HG03025 (cell line): Measurements from ENCODE around the gene CELA3B.
"Not testable (repeated sequence)": the region's sequence is repeated elsewhere in the genome, so short reads cannot be mapped to it uniquely, and the experiment has no call there.

Experiments used
- ATAC-seq: cut with Tn5 transposase; IDR thresholded peaks from one replicate; pipeline ENCODE4 v1.9.1; 2021; ENCODE audit warnings: mild to moderate bottlenecking, moderate library complexity; ENCODE audit not compliant: unreplicated experiment, low FRiP score

The CELA3B gene

DNA sequence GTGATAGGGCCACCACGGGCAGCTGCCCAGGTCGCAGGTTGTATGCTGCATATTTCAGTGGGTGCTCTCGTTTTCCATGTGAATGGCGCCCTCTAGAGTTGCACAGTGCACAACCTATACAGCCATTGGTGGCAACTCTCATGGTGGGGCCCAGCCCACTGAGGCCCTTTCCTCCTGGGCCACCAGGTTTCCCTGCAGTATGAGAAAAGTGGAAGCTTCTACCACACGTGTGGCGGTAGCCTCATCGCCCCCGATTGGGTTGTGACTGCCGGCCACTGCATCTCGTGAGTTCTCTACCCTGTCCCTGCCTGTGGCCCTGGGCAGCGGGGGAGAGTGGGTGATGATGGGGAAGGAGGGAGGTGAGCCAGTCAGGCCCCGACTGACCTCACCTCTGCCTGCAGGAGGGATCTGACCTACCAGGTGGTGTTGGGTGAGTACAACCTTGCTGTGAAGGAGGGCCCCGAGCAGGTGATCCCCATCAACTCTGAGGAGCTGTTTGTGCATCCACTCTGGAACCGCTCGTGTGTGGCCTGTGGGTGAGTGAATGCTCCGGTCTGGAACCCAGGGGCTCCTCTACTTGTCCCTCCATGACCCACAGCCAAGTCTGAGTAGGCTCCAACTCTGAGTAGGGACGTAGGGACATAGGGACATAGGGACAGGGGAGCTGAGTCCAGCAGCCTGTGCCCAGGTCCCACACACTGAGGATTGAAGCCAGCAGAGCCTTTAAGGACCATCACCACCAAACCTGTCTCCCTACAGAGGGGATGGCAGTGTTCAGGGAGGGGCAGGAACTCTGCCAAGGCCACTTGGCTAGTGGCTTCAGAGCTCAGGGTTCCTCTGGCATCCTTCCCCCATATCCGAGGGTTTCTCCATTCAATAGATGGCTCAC lies 28.7 kb downstream of the CELA3B start:
- not testable (repeated sequence) for ATAC-seq

DNA sequence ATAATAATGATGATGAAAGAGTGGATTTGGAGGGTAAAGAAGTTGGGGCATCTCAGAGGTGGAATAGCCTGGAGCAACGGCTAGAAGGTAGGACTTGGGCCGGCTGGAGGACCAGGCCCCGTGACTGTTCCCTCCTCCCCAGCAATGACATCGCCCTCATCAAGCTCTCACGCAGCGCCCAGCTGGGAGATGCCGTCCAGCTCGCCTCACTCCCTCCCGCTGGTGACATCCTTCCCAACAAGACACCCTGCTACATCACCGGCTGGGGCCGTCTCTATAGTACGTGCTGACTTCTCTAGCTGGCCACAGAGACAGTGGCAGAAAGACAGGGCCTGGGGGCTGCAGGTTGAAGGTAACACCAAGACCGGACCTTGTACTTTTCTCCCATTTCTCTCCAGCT lies 29.9 kb downstream of the CELA3B start:
- ATAC-seq = not testable (repeated sequence)

DNA sequence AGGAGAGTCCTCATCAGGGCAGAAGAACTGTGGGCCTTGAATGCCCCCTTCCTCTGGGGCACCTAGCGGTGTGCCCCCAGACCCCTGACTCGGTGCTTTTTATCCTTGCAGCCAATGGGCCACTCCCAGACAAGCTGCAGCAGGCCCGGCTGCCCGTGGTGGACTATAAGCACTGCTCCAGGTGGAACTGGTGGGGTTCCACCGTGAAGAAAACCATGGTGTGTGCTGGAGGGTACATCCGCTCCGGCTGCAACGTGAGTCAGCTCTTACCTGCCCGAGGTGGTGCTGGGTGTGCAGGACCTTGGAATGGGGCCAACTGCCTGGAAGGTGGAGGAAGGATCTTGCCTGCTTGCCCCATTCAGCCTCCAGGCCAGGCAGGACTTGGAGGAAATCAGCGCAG lies 30.4 kb downstream of the CELA3B start:
- ATAC-seq = not testable (repeated sequence)

DNA sequence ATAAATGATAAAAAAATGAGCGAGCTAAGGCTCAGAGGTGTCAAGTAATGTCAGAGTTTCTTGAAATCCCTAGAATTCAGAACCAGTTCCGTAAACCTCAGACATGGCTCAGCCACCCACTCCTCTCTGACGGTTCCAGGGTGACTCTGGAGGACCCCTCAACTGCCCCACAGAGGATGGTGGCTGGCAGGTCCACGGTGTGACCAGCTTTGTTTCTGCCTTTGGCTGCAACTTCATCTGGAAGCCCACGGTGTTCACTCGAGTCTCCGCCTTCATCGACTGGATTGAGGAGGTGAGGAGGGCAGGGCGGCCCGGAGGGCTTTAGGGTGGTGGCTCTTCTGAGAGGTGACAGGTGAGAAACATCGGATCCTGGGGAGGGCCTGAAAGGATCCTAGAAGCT lies 32.7 kb downstream of the CELA3B start:
- not testable (repeated sequence) for ATAC-seq

DNA sequence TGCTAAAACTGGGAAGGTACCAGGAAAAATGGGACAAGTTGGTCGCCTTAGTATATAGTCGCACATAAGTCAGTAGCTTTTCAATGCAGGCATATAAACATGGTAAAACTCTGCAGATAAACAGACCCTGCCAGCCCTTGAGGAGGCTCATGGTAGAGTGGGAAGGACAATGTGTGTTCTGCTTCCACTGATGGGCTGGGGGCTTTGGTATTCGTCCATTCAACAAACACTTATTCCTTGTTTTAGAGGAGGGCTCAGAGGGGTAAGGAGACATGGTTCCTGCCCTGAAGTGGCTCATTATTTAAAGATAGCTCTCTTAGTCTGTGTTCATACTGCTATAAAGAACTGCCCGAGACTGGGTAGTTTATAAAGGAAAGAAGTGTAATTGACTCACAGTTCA lies 35.9 kb downstream of the CELA3B start:
- ATAC-seq = not testable (repeated sequence)

DNA sequence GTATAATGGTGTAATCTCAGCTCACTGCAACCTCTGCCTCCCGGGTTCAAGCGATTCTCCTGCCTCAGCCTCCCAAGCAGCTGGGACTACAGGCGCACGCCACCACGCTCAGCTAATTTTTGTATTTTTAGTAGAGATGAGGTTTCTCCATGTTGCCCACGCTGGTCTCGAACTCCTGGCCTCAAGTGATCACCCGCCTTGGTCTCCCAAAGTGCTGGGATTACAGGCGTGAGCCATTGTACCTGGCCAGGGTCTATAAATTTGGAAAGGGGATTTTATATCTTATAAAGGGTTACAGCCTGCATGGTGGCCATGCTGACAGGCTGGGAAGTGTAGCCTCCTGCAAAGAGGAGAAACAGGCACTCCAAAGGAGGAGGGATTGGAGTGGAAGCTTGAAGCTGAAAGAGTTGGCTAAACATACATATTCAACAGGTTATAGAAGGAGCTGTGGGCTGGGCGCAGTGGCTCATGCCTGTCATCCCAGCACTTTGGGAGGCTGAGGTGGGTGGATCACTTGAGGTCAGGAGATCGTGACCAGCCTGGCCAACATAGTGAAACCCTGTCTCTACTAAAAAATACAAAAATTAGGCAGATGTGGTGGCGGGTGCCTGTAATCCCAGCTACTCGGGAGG lies 37.9 kb downstream of the CELA3B start:
- ATAC-seq = not testable (repeated sequence)

DNA sequence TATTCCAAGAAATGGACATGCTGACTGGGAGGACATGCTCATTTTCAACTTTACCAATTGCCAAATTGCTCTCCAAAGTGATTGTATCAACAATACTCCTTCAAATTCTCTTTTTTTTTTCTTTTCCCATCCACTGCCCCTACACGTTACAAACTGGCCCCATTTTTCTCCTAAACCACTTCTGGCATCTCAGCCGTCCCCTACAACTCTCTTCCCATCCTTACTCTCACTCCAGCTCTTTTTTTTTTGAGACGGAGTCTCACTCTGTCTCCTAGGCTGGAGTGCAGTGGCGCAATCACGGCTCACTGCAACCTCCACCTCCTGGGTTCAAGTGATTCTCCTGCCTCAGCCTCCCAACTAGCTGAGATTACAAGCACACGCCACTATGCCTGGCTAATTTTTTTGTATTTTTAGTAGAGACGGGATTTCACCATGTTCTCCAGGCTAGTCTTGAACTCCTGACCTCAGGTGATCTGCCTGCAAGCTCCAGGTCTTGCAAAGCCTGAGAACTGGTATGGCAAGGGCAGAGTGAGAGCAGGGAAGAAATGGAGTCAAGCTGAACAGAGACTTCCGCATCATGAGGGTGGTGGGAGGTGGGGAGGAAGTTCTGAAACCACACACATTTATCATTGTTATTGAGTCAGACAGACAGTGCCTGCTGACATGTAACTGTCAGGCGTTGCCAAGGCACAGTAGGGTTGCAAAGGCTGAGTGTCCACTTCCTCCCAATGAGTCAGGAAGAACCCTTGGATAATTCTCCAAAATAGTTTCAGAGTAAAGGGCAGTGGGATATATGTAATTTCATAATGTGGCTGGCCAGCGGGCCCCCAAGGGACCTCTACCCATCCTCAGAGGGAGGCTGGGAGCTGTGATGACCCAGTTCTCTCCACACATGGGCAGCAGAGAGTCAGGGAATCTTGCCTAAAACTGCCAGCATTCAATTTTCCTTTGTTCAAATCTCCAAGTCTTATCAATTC lies 42.0 kb downstream of the CELA3B start:
- ATAC-seq = no peak

DNA sequence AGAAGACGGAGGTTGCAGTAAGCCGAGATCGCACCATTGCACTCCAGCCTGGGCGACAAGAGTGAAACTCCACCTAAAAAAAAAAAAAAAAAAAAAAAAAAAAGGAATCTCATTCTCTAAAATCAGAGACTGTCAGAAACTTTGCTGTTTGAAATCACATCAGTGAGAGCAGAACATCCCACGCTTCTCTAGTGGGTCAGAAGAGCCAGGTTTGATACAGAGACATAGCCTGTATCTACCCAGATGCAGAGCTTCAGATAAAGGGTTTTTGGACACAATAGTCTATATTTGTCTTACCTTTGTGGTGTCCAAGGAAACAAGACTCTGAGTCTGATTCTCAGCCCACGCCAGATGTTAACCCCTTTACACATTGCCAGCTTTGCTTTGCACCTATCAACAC lies 44.2 kb downstream of the CELA3B start:
- ATAC-seq = no peak

DNA sequence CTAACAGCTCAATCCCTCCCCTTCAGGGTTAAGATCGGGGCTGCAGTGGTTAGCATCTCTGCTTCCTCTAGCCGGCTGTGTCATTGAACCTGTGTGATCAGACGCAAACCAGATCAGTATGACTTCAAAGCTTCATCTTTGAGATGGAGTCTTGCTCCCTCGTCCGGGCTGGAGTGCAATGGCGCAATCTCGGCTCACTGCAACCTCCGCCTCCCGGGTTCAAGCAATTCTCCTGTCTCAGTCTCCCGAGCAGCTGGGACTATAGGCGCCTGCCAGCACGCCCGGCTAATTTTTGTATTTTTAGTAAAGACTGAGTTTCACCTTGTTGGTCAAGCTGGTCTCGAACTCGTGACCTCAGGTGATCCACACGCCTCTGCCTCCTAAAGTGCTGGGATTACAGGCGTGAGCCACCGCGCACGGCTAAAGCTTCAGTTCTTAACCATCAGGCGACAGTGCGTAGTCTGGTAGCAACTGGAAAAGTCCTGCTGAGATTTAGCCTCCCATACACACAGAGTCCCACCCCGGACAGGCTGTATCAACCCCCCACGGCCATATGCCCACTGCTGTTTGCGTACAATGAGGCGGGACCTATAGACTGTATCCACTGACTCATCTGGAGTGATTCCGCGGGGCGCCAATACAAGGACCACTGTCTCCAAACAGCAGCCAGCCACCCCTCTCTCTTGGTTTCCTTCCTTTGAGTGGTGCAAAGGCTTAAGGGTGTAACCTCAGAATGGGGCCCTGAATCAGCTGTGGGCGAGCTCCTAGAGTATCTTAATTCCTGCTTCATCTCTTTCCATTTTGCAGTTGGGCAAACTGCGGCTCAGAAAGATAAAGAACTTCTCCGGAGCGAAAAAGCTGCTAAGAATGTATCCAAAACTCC lies 47.9 kb downstream of the CELA3B start:
- peak; percentile 42 for ATAC-seq

DNA sequence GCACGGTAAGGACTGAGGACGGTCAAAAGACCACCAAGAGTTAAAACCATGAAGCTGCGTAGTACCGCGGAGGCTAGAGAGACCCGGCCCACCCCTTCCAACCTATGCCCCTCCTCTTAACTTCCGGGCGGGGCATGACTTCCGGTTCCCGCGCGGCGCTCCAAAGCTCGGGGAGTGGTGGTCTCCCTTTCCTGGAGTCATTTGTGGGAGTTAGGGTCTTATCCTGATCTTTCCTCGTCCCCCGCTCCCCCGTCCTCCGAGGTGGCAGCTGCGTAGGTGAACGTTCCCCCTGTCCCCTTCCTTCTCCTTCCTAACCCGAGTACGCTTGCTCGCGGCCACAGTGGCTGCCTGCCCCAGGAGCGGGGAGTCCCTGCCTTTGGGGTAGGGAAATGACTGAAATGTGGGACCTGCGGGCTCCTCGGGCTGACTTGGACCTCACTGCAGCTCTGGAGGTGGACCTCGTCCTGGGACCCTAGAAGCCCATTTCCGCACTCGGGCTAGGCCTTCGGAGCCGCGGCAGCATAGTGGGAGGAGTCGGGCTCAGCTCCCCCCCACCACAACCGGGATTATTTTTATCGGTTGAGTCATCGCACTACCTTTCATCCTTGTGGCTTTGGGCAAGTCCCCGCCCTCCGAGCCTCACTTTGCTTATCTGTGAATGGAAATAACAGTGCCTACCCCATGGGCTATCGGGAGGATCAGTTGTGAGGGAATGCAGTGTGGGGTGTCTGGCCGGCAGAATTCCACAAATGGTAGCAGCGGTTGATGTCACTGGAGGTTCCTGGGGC lies 48.7 kb downstream of the CELA3B start:
- peak; percentile 73 for ATAC-seq

DNA sequence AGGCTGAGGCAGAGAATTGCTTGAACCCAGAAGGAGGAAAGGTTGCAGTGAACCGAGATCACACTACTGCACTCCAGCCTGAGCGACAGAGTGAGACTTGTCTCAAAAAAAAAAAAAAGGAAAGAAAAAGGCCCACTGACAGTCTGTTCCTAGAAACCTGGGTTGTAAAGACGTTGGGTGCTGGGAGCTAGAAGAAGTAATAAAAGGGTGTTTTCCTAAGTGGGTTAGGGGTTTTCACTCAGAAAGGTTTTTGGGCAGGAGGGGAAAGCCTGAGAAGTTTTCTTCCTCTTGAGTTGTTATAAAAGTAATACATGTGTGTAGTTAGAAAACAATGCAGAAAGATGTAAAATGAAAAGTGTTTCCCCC lies 50.1 kb downstream of the CELA3B start:
- no peak for ATAC-seq

DNA sequence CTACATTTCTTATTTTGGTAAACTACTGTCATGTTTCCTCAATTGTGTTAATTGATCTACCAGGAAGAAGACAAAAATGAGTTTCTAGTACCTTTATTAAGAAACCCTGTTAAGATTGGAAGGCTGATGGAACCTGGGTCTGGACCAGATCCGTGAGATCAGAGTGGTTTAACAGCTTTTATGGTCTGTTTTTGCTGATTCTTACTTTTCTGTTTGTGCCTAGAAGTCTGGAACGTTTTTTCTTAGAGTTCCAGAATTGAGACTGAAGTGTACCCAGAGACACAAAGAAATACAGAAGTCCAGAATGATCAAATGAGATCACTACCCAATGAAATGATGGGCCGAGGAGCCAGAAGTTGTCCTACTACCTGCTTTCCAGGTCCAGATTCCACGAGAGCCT lies 53.2 kb downstream of the CELA3B start:
- no peak for ATAC-seq

DNA sequence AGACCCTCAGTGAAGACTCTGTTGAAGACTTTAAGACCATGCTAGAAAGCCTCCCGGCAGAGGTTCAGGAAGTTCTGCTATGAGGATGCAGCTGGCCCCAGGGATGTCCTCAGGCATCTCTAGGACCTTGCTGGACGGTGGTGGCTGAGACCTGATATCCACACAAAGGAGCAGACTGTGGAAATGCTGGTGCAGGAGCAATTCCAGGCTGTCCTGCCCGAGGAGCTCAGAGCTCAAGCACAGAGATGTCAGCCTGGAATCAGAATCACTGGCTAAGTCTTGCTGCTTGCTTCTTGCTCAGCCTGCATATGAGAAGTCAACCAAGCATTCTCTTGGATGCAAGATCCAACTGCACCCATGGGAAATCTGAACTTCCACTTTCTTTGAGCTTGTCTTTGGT lies 53.7 kb downstream of the CELA3B start:
- ATAC-seq = no peak

DNA sequence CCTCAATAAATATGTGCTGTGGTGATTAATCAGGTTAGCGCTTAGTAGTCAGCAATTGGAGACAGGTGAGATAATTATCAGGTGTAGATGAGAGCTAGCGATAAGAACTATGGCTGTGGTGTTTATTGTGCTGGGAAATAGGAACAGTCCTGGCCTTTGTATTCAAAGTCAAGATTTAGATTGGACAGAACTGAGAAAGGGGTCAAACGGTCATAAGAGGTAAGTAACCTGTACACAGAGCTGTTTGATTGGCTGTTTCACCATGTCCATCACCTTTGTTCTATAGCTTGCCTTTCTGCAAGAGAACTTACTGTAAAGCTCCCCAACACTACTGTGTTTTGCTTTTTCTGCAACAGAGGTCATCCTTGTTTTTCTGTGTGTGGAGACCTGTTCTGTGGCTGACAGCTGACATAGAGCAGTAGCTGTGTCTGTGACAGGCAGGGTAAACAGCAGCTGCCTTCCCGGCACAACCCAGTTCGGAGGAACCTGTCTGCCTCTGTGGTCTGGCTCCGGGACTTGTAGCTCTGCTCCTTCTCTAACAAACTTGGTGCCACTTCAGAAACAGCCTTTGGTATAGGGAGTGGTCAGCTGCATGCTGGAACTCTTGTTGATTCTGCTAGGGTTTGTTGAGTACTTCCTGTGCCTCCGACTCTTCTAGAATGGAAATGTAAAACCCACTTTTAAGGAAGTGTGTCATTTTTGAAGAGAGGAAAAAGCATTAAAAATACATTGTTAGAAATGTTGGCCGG lies 54.6 kb downstream of the CELA3B start:
- ATAC-seq = no peak

DNA sequence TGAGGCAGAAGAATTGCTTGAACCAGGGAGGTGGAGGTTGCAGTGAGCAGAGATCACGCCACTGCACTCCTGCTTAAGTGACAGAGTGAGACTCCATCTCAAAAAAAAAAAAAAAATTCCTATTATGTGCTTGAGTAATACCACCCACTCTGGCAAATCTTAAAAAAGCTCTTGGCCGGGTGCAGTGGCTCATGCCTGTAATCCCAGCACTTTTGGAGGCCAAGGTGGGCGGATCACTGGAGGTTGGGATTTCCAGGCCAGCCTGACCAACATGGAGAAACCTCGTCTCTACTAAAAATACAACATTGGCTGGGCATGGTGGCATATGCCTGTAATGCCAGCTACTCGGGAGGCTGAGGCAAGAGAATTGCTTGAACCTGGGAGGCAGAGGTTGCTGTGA lies 58.0 kb downstream of the CELA3B start:
- not testable (repeated sequence) for ATAC-seq

DNA sequence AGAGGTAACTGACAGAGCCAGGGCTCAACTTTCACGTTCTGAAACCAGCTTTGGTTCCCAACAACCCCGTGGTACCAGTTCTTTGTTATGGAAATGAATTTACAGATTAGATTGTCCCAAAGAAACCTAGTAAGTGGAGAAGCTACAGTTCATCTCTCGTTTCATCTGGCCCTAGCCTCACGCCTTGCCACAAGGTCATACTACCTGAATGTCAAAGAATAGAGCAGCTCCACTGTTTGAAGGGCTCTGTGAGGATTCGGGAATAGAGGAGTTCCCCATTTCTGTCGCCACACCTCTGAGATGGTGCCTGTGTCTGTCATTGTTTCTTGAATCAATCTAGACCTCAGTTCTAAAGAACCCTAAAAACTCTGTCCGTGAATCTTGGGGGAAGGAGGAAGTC lies 60.7 kb downstream of the CELA3B start:
- ATAC-seq = no peak

DNA sequence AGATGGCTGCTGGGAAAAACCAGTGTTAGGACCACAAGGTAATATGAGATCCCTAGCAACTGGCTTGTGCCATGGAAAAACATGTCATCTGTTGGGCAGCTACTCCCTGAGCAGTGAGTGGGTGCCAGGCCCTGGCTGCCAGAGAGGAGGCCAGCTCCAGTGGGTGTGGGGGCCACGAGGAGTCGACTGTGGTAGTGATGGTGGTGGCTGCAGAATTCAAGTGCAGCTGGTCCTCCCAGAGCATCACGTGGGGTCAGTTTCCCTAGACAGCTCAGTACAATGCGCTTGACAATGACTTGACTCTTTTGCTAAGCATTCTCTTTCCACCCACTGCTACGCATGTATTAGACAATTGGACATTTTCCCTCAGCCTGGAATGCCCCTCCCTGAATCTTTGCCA lies 61.2 kb downstream of the CELA3B start:
- ATAC-seq = no peak
